IMR-90 (cell line): ENCODE measurements around the gene WWP2. TPM values are rescaled to one million over a fixed set of nuclear protein-coding genes. Genes with fewer than 3 reads are reported as not detected.

ENCODE experiments used
- ATAC-seq: fragments of 200-7000 bp; cut with Tn5 transposase; 2 replicates; pipeline ENCODE4 v1.9.1; 2020; ENCODE audit warnings: low read depth, mild to moderate bottlenecking, moderate library complexity
- BruUV-seq: library from RNA; stranded (reverse); fragments of 400-500 nt; replicated peaks from 2 replicates; lab custom pipeline; 2021; lab: Mats Ljungman, UMichigan
- CTCF ChIA-PET: fragments of 300-600 bp; formaldehyde crosslinking; extraction: SDS; loops from one replicate; lab custom pipeline; 2021; ENCODE audit warnings: antibody characterized with exemption; lab: Yijun Ruan, JAX
- POLR2A ChIA-PET: fragments of 300-600 bp; sonication (Branson Sonifier 250); formaldehyde crosslinking; loops from one replicate; lab custom pipeline; 2022; ENCODE audit warnings: antibody characterized with exemption; ENCODE audit not compliant: unreplicated experiment; lab: Charles Lee
- DNase-seq: peaks from one replicate; pipeline ENCODE4 v3.0.0; 2013
- H2AFZ ChIP-seq: replicated peaks from 2 replicates; pipeline ENCODE3; 2013; ENCODE audit warnings: low read length, mild to moderate bottlenecking; ENCODE audit not compliant: poor library complexity
- H2AK5ac ChIP-seq: 2 replicates; pipeline ENCODE4 v1.6.1; 2013; ENCODE audit warnings: low read depth, low read length, inconsistent platforms
- H2AK9ac ChIP-seq: replicated peaks from 2 replicates; pipeline ENCODE3; 2013; ENCODE audit warnings: mild to moderate bottlenecking, low read depth, low read length, moderate library complexity; ENCODE audit not compliant: poor library complexity
- H2BK120ac ChIP-seq: 2 replicates; pipeline ENCODE4 v1.6.1; 2013; ENCODE audit warnings: low read depth, low read length, inconsistent platforms
- H2BK15ac ChIP-seq: 3 replicates; pipeline ENCODE4 v1.6.1; 2013; ENCODE audit warnings: low read depth, low read length, inconsistent platforms
- H2BK20ac ChIP-seq: 2 replicates; pipeline ENCODE4 v1.6.1; 2013; ENCODE audit warnings: low read depth, mild to moderate bottlenecking, inconsistent platforms, low read length, moderate library complexity
- H2BK5ac ChIP-seq: 2 replicates; pipeline ENCODE4 v1.6.1; 2013; ENCODE audit warnings: mild to moderate bottlenecking, low read depth, low read length, inconsistent platforms; ENCODE audit not compliant: poor library complexity, severe bottlenecking
- H3K14ac ChIP-seq: replicated peaks from 2 replicates; pipeline ENCODE4 v1.6.1; 2013; ENCODE audit warnings: low read depth, low read length, inconsistent platforms
- H3K18ac ChIP-seq: 2 replicates; pipeline ENCODE4 v1.6.1; 2013; ENCODE audit warnings: low read depth, low read length, control low read depth
- H3K23ac ChIP-seq: 2 replicates; pipeline ENCODE4 v1.6.1; 2013; ENCODE audit warnings: low read depth, low read length, inconsistent platforms
- H3K27ac ChIP-seq: 2 replicates; pipeline ENCODE4 v1.5.1; 2013; ENCODE audit warnings: mild to moderate bottlenecking, control low read depth, low read length; ENCODE audit not compliant: insufficient read depth
- H3K27me3 ChIP-seq: 2 replicates; pipeline ENCODE4 v1.6.1; 2013; ENCODE audit warnings: low read length; ENCODE audit not compliant: control insufficient read depth, insufficient read depth
- H3K36me3 ChIP-seq: 2 replicates; pipeline ENCODE4 v1.6.1; 2013; ENCODE audit warnings: low read length, mixed read lengths; ENCODE audit not compliant: control insufficient read depth, insufficient read depth
- H3K4ac ChIP-seq: 2 replicates; pipeline ENCODE4 v1.6.1; 2013; ENCODE audit warnings: low read depth, low read length, inconsistent platforms
- H3K4me1 ChIP-seq: 2 replicates; pipeline ENCODE4 v1.6.1; 2013; ENCODE audit warnings: low read length, mixed read lengths; ENCODE audit not compliant: control insufficient read depth, insufficient read depth
- H3K4me2 ChIP-seq: 2 replicates; pipeline ENCODE4 v1.6.1; 2013; ENCODE audit warnings: low read depth, mild to moderate bottlenecking, control low read depth, low read length, moderate library complexity
- H3K4me3 ChIP-seq: 2 replicates; pipeline ENCODE4 v1.5.1; 2013; ENCODE audit warnings: low read depth, mild to moderate bottlenecking, control low read depth, low read length, moderate library complexity; ENCODE audit not compliant: insufficient read depth
- H3K56ac ChIP-seq: 2 replicates; pipeline ENCODE4 v1.6.1; 2013; ENCODE audit warnings: low read length, inconsistent platforms; ENCODE audit not compliant: insufficient read depth; ENCODE audit errors: extremely low read depth
- H3K79me1 ChIP-seq, 2 experiments: 2 replicates each; pipeline ENCODE4 v1.6.1; 2013; ENCODE audit warnings: low read length in 2 of 2, inconsistent platforms in 1 of 2, low read depth in 1 of 2
- H3K9ac ChIP-seq: 2 replicates; pipeline ENCODE4 v1.6.1; 2013; ENCODE audit warnings: low read depth, low read length, control low read depth
- H3K9me1 ChIP-seq: 2 replicates; pipeline ENCODE4 v1.6.1; 2013; ENCODE audit warnings: low read length, inconsistent platforms; ENCODE audit not compliant: insufficient read depth
- H3K9me3 ChIP-seq: 2 replicates; pipeline ENCODE4 v1.6.1; 2013; ENCODE audit warnings: low read length; ENCODE audit not compliant: control insufficient read depth, insufficient read depth
- H4K20me1 ChIP-seq: 2 replicates; pipeline ENCODE4 v1.6.1; 2013; ENCODE audit warnings: low read length, inconsistent platforms; ENCODE audit not compliant: insufficient read depth
- H4K5ac ChIP-seq: 2 replicates; pipeline ENCODE4 v1.6.1; 2013; ENCODE audit warnings: mild to moderate bottlenecking, low read depth, low read length, control low read depth
- H4K8ac ChIP-seq, 2 experiments: 2 replicates each; pipeline ENCODE4 v1.6.1; 2013; ENCODE audit warnings: low read depth in 2 of 2, low read length in 2 of 2, control low read depth in 1 of 2, inconsistent platforms in 1 of 2
- H4K91ac ChIP-seq: 2 replicates; pipeline ENCODE4 v1.6.1; 2013; ENCODE audit warnings: low read depth, low read length, inconsistent platforms; ENCODE audit not compliant: insufficient read depth
- MAFK ChIP-seq: IDR thresholded peaks from 2 replicates; pipeline ENCODE4 v1.6.1; 2012; ENCODE audit warnings: low read depth, low read length, improper control_type of control experiment
- MXI1 ChIP-seq: IDR thresholded peaks from 2 replicates; pipeline ENCODE4 v1.6.1; 2012; ENCODE audit warnings: low read depth, mild to moderate bottlenecking, low read length, moderate library complexity, borderline replicate concordance
- WGBS, 2 experiments: methylation state at CpG; one replicate each; pipeline versions ENCODE4 v1.1.5 to v1.1.7; 2013; ENCODE audit warnings: missing lambda C conversion rate in 2 of 2; ENCODE audit not compliant: insufficient read length in 1 of 2; ENCODE audit errors: extremely low coverage in 2 of 2; 5-methylcytosine and 5-hydroxymethylcytosine counted together
- dilution Hi-C: fragments of 300-500 bp; cut with HindIII; formaldehyde crosslinking; loops from one replicate; pipeline ENCODE4 v1.14.3; 2018; ENCODE audit warnings: low sequenced_read_pairs; ENCODE audit not compliant: unreplicated experiment
- in situ Hi-C: fragments of 300-500 bp; cut with MboI; formaldehyde crosslinking; loops from 3 replicates; pipeline ENCODE4 v1.14.3; 2019; ENCODE audit warnings: low sequenced_read_pairs, inconsistent platforms, mixed read lengths
- intact Hi-C: fragments of 100-400 bp; cut with micrococcal nuclease; formaldehyde crosslinking; loops from 2 replicates; pipeline ENCODE4 v1.10.0; 2022
- polyA plus RNA-seq, 3 experiments: library from polyadenylated mRNA; depleted of rRNA; stranded (reverse); fragments of >200 nt; gene quantifications; 2 replicates each; pipeline ENCODE4 v1.2.3, GENCODE V29; 2012; ENCODE audit warnings: low replicate concordance in 1 of 3
- total RNA-seq: library from RNA; depleted of rRNA; stranded (reverse); fragments of >200 nt; gene quantifications from 2 replicates; pipeline ENCODE4 v1.2.3, GENCODE V29; 2012

The WWP2 gene
- total and polyA plus RNA-seq, 2 of the 4 experiments (the other 2 are of a cell fraction): 12.7 to 13.7 TPM

- Histone ChIP-seq H3K4me1 (no peaks in the 10 kb centered on the region), H3K4me3 (no peak overlapping the region), H2AK9ac (no peak overlapping the region), H3K79me1 (no peaks in the 10 kb centered on the region), H3K27me3 (no peaks in the 10 kb centered on the region), H2AK5ac (no peak overlapping the region), H3K36me3 (peaks cover 46% of the 10 kb centered on the region), H3K9me3 (no peaks in the 10 kb centered on the region), H2AFZ (no peak overlapping the region), H2BK5ac (no peak overlapping the region), H3K27ac (no peak overlapping the region), H2BK20ac (no peak overlapping the region), H3K4me2 (no peak overlapping the region), H3K4ac (no peak overlapping the region), H2BK120ac (no peak overlapping the region), H3K9ac (no peak overlapping the region), H4K91ac (no peak overlapping the region), H3K9me1 (0 out of 2 replicates have a peak, but pooled peaks cover 3% of the 10 kb centered on the region), H4K8ac (no peak overlapping the region), H3K56ac (no peak overlapping the region), H3K18ac (no peak overlapping the region), H3K23ac (no peak overlapping the region), H4K20me1 (no peaks in the 10 kb centered on the region), H3K14ac (no peak overlapping the region), H4K5ac (no peak overlapping the region), H2BK15ac (no peak overlapping the region)
- DNase-seq (no peak), ATAC-seq (no peak)
- TF ChIP-seq MXI1 (no peak), MAFK (peak; percentile 31; the same call in 1 of the 2 replicates)
- dilution Hi-C loops: no loop called here
- CTCF ChIA-PET: no interaction called here
- POLR2A ChIA-PET: no interaction called here
- intact Hi-C loops: no loop called here
- 97% methylated on average over 7 of the region's 28 CpGs; no CpG with 5 or more reads in 1 of the 2 experiments for whole genome bisulfite sequencing, 2 experiments
- in situ Hi-C loops: no loop called here
- BruUV-seq: no TSS peak
Observed at GRCh38 chr16:69938981-69939820, 177.1 kb downstream of the WWP2 start.
